ENCODE measurements around the gene BICRA.
"Not testable (repeated sequence)": the region's sequence is repeated elsewhere in the genome, so short reads cannot be mapped to it uniquely, and the experiment has no call there.

BICRA gene

GRCh38 chr19:47608969-47609905, at the start of gene BICRA:
TSS of gene BICRA (plus strand) at chr19:47609134. CDS start at chr19:47673575, 64,441 bp downstream.
- peak; percentile 54 for DNase-seq

GRCh38 chr19:47560999-47561398, 47.9 kb upstream of the BICRA start:
- DNase-seq = no peak

GRCh38 chr19:47561440-47562057, 47.4 kb upstream of the BICRA start:
- no peak for DNase-seq

GRCh38 chr19:47564081-47564480, 44.9 kb upstream of the BICRA start:
- no peak for DNase-seq

- no peak for DNase-seq
These were observed 39.6 kb upstream of the BICRA start for GRCh38 chr19:47569331-47569730.

DNA sequence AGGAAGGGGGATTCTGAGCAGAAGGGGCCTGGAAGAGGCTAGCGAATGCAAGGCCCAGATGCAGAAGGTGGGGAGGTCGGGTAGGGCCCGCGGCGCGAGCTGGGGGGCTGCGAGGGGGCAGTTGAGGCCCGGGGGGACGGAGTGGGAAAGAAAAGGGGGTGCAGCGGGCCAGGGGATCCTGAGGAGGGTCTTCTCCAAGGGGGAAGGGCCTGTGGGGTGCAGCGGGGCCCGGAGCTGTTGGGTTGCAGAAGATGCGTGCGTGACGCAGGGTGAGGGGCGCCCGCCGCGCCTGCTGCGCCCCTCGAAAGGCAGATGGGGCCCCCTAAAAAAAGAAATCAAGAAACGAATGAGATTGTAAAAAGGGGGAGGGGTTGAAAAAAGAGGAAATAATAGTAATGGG, 36.3 kb upstream of the BICRA start:
- no peak for DNase-seq

- no peak for DNase-seq
These were observed 35.6 kb upstream of the BICRA start, which contains the start of gene ZNF541 for GRCh38 chr19:47573071-47574026. TSS of gene ZNF541 (minus strand) at chr19:47573148. CDS start at chr19:47555856, 17,292 bp downstream.

DNA sequence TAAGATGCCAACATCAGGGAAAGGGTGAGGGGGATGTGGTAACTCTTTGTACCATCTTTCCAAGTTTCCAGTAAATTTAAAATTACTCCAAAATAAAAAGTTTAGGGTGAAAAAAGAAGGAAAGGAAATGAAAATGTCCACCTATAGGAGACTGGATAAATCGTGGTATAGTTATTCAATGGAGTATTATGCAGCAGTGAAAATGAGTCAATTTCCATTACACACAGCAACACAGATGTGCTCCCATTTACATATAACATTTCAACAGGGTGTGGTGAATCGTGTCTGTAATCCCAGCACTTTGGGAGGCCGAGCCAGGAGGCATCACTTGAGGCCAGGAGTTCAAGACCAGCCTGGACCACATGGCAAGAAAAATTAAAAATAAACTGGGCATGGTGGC, 28.5 kb upstream of the BICRA start:
- DNase-seq = no peak

DNA sequence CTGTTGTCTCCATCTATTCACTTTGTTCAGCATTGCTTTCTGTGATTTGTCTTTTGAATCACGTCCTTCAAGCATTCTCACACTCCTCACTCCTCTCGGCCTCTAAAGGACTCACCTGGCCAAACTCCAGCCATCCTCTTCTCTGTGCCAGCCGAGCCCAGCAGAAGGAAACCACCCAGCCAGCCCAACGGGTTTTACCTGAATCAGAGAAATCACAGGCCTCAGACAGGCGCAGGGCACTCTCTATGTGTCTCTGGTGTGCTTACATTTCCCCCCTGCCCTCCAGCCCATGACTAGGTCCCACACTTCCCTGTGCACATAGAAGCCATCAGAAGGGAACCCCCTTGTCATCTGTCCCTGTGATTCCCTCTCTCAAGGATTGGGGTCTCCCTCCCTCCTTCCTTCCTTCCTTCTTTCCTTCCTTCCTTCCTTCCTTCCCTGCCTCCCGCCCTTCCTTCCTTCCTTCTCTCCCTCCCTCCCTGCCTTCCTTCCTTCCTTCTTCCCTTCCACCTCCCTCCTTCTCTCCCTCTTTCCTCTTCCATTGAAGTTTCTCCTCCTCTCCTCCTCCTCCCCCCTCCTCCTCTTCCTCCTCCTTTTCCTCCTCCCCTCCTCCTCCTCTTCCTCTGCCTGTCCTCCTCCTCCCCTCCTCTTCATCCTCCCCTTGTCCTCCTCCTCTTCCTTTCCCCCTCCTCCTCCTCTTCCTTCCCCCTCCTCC, 27.2 kb upstream of the BICRA start:
- no peak for DNase-seq

- no peak for DNase-seq
These were observed 26.5 kb upstream of the BICRA start for GRCh38 chr19:47582320-47582909.

DNA sequence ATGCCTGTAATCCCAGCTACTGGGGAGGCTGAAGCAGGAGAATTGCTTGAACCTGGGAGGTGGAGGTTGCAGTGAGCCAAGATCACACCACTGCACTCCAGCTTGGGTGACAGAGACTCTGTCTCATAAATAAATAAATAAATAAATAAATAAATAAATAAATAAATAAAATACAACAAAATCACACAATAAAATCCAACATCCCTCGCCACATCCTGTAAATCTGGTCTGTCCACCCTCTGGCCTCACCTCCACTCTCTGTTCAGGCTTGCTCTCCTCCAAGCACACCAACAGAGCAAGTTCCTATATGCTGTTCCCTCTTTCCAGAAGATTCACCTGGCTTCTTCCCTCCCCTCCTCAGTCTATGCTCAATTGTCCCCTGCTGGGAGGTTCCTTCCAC, 25.8 kb upstream of the BICRA start:
- not testable (repeated sequence) for DNase-seq

GRCh38 chr19:47587295-47587694, 21.6 kb upstream of the BICRA start:
- DNase-seq = no peak

DNA sequence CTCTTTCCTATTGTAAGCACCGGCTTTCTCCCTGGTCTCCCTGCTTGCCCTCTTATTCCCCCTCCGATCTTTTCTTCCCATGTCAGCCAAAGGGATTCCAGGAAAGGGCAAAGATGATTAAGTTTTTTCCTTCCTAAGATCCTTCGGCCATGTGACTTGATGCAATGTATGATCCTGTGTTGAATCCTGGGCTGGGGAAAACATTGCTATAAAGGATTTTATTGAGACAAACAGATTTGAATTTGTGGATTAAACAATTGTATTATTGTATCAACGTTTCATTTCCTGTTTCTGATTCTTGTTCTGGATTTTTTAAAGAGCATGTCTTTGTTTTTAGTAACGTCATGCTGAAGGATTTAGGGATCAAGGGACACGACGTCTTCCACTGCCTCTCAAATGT, 19.1 kb upstream of the BICRA start:
- DNase-seq = no peak

DNA sequence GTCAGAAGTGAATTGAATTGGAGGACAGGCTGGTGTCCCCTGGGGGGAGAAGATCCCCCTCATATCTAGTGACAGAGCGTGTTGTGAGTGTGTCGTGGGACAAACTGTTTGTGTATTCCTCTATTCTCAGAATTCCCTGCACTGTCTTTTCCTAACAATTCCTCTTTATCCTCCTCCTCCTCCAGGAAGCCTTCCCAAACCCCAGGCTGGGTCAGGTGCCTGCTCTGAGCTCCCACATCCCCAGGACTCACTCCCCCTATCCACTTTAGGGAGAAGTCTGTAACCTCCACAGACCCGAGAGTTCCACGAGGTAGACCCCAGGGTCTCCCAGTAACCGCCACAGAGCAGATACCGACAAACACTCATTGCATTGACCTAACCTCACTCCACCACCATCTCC, 15.1 kb upstream of the BICRA start:
- DNase-seq = no peak

DNA sequence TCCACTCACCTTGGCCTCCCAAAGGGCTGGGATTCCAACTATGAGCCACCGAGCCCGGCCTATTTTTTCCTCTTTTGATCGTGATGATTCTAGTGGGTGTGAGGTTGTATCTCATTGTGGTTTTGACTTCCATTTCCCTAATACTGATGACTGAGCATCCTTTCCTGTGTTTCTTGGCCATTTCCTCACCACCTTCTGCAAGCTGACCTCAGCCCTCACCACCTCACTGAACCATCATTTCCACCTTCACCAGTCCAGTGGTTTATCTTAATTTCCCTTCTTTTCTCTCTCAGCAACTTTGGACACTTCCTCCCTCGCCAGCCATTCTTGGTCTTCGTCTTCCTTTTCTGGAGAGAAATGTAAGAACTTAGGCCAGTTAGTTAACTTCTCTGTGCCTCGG, 13.0 kb upstream of the BICRA start:
- DNase-seq = no peak

DNA sequence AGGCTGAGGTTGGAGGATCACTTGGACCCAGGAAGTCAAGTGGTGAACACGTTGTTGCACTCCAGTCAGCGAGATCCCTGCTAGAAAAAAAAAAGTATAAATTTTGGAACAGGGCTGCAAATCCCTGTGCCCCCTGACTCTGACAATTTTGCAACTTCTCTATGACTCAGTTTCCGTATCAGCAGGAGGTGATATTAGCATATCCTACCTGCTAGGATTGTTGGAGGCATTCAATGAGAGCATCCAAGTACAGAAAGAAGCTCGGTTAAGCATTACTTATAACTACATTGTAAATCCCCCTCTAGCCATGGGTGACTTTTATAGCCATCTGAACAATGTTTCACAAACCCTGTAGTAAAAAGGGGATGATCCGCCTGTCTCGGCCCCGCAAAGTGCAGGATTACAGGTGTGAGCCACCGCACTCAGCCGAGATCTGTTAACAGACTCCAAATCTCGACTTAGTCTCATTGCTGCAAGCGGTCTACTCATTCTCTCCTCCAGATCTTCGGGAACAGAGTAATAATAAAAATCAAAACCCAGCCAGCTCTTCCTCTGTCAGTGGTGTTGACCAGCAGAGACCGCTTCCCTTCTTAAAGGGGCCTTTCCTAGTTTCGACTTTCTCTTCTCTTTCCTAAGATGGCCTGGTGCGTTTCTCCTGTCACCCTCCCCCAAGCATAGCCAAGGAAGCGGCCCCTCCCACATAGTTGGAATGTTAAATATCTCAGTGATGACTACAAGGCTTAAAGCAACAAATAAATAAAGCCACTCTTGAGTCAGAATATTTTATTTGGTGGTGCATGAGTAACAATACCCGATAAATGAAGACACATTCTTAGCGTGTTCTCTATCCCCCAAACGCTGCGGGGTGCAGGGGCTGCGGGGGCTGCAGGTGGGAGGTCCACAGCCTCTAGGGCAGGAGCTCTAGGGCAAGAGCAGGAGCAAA, 10.3 kb upstream of the BICRA start:
- peak; percentile 95 for DNase-seq

- not testable (repeated sequence) for DNase-seq
These were observed 9.2 kb upstream of the BICRA start for GRCh38 chr19:47599671-47600245.

DNA sequence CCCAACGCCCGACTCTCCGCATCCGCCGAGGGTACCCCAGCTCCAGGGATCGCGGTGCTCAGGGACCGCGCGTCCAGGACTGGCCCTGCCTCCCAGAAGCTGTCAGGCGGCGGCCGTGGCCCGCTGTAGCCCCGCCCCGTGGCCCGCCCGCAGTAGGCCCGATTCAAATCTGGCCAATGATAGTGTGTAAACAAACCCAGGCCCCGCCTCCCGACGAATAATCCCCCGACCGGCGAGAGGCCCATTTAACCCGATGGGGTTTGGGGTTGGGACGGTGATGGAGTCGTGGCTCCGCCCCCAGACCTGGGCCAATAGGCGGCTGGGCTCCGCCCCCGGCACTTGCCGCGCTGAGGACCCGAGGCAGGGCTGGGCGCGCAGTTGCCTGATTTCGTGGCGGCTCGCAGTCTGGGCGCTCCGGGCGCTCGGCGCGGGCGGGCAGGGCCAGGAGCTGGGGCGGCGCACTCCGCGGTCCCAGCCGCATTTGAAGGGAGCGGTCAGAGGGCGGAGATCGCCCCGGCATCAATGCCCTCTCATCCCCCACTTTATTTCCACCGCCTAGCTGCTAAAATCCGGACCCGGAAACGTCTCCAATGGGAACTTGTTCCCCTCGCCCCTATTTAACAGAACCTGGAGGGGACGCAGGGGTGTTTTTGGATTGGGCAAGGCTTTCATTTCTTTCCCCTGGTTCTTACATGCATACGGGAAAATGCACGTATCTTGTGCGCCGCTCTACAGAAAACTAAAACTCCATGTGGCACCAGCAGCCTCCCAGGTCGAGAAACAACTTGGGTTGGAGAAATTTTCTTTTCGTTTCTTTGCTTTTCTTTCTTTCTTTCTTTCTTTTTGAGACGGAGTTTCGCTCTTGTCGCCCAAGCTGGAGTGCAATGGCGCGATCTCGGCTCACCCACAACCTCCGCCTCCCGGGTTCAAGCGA, 8.4 kb upstream of the BICRA start:
- DNase-seq = peak; percentile 89
